ENCODE data around the gene ZDHHC14. TPM values are rescaled to one million over a fixed set of nuclear protein-coding genes. Genes with fewer than 3 reads are reported as not detected.

The ZDHHC14 gene
- total and polyA plus RNA-seq, 8 donors, result 3.4 to 25.7 (median 7.4) TPM

GRCh38 chr6:157674061-157674460 is 293.1 kb downstream of the ZDHHC14 start:
- H3K27me3 ChIP-seq, result no peaks in the 10 kb centered on the region

GRCh38 chr6:157675831-157676230 is 294.8 kb downstream of the ZDHHC14 start:
- intact Hi-C loops (cut with DNase I; ENCODE audit: low total_unique reads), result no loop called here
- peaks cover 0 to 10% (median 7%) of the 10 kb centered on the region in 4 donors for H3K36me3 ChIP-seq
- no peak overlapping the region for H3K27ac ChIP-seq
- H3K4me3 ChIP-seq, result no peak overlapping the region
- TF ChIP-seq, protein P1, sequence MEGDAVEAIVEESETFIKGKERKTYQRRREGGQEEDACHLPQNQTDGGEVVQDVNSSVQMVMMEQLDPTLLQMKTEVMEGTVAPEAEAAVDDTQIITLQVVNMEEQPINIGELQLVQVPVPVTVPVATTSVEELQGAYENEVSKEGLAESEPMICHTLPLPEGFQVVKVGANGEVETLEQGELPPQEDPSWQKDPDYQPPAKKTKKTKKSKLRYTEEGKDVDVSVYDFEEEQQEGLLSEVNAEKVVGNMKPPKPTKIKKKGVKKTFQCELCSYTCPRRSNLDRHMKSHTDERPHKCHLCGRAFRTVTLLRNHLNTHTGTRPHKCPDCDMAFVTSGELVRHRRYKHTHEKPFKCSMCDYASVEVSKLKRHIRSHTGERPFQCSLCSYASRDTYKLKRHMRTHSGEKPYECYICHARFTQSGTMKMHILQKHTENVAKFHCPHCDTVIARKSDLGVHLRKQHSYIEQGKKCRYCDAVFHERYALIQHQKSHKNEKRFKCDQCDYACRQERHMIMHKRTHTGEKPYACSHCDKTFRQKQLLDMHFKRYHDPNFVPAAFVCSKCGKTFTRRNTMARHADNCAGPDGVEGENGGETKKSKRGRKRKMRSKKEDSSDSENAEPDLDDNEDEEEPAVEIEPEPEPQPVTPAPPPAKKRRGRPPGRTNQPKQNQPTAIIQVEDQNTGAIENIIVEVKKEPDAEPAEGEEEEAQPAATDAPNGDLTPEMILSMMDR (IDR thresholded peaks at IDR 0.05), result no peak
- TF ChIP-seq POLR2AphosphoS5 (IDR thresholded peaks at IDR 0.05) (no peak), EP300 (IDR thresholded peaks at IDR 0.05) (no peak), POLR2A (IDR thresholded peaks at IDR 0.05) (no peak)
- H3K4me1 ChIP-seq, result peaks cover 4 to 12% (median 8%) of the 10 kb centered on the region in 4 donors
- DNase-seq, result no peak
- no peaks in the 10 kb centered on the region for H3K27me3 ChIP-seq
- H3K9me3 ChIP-seq, result no peaks in the 10 kb centered on the region
- whole genome bisulfite sequencing, 5 donors, result 27 to 58% (median 42%) methylated on average over 7 of the region's 7 CpGs

More at GRCh38 chr6:157674061-157674460, 293.1 kb downstream of the ZDHHC14 start:
- Histone ChIP-seq H3K36me3 (peaks cover 0 to 10% (median 7%) of the 10 kb centered on the region in 4 donors), H3K9me3 (no peaks in the 10 kb centered on the region), H3K27ac (no peak overlapping the region), H3K4me3 (no peak overlapping the region), H3K4me1 (peaks cover 10 to 30% (median 18%) of the 10 kb centered on the region in 4 donors)
- 88 to 98% (median 96%) methylated on average over 8 of the region's 8 CpGs for WGBS, 5 donors
- intact Hi-C loops (cut with DNase I; ENCODE audit: low total_unique reads), result no loop called here
- TF ChIP-seq POLR2AphosphoS5 (IDR thresholded peaks at IDR 0.05), result no peak
- no peak for DNase-seq

DNA sequence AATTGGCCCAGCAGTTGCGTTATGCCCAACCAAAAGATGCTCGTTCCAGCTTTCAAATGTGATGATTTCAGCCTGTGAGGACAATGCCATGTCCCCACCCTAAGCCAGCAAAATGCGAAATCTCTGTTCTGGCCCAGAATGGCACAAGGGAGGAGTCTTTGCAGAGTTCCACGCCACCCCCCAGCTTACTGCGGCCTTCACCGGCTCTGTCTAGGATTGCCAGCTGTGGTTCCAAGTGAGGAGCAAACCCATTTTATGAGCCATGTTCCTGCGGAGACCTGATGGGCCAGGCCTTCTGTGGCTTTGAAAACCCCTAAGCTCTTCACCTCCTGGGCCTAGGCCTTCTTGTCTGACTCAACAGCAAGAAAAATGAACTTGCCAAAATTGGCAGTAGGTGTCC is 295.3 kb downstream of the ZDHHC14 start:
- peaks cover 0 to 10% (median 7%) of the 10 kb centered on the region in 4 donors for H3K36me3 ChIP-seq
- H3K4me3 ChIP-seq, result no peak overlapping the region
- no peak overlapping the region for H3K27ac ChIP-seq
- intact Hi-C loops (cut with DNase I; ENCODE audit: low total_unique reads), result no loop called here
- DNase-seq, result no peak
- peaks cover 4 to 11% (median 8%) of the 10 kb centered on the region in 4 donors for H3K4me1 ChIP-seq
- WGBS, 5 donors, result 78 to 89% (median 87%) methylated on average over 6 to 7 of the region's 7 CpGs
- H3K27me3 ChIP-seq, result no peaks in the 10 kb centered on the region
- TF ChIP-seq POLR2A (IDR thresholded peaks at IDR 0.05), result no peak
- no peaks in the 10 kb centered on the region for H3K9me3 ChIP-seq

- whole genome bisulfite sequencing, 5 donors, result 64 to 84% (median 71%) methylated on average over 4 of the region's 4 CpGs
- Histone ChIP-seq H3K4me3 (no peak overlapping the region), H3K4me1 (peaks cover 4 to 11% (median 8%) of the 10 kb centered on the region in 4 donors), H3K27ac (no peak overlapping the region), H3K27me3 (no peaks in the 10 kb centered on the region), H3K36me3 (peaks cover 0 to 10% (median 7%) of the 10 kb centered on the region in 4 donors), H3K9me3 (no peaks in the 10 kb centered on the region)
- intact Hi-C loops (cut with DNase I; ENCODE audit: low total_unique reads), result no loop called here
- TF ChIP-seq, protein P1 (IDR thresholded peaks at IDR 0.05), result no peak
- no peak for TF ChIP-seq EP300 (IDR thresholded peaks at IDR 0.05)
- TF ChIP-seq POLR2AphosphoS5 (IDR thresholded peaks at IDR 0.05), result no peak
- no peak for TF ChIP-seq POLR2A (IDR thresholded peaks at IDR 0.05)
- no peak for DNase-seq
Observed at GRCh38 chr6:157677235-157677634, 296.2 kb downstream of the ZDHHC14 start.

GRCh38 chr6:157679605-157680580 is 298.9 kb downstream of the ZDHHC14 start:
- no peak for DNase-seq
- Histone ChIP-seq H3K4me3 (no peak overlapping the region), H3K9me3 (no peaks in the 10 kb centered on the region), H3K27me3 (no peaks in the 10 kb centered on the region), H3K36me3 (no peaks in the 10 kb centered on the region), H3K4me1 (peaks cover 4 to 24% (median 12%) of the 10 kb centered on the region in 4 donors), H3K27ac (no peak overlapping the region)
- TF ChIP-seq POLR2AphosphoS5 (IDR thresholded peaks at IDR 0.05) (no peak), EP300 (IDR thresholded peaks at IDR 0.05) (no peak)
- TF ChIP-seq, protein P1 (IDR thresholded peaks at IDR 0.05), result no peak
- intact Hi-C loops (cut with DNase I; ENCODE audit: low total_unique reads), result no loop called here
- whole genome bisulfite sequencing, 5 donors, result 84 to 92% (median 88%) methylated on average over 8 of the region's 8 CpGs
